NCI-H1417 treated with DMSO at 0.1 percent for 48 hours (cell line): ENCODE measurements around the gene CAMTA1.
A peak's percentile ranks its signal among the peaks of the same experiment; 100 is the strongest.

Source experiments
- DNase-seq: peaks from one replicate; lab custom pipeline; 2025; lab: John Stamatoyannopoulos, UW

The CAMTA1 gene

GRCh38 chr1:7534061-7534825, 749.0 kb downstream of the CAMTA1 start:
- DNase-seq: peak; percentile 24

DNA sequence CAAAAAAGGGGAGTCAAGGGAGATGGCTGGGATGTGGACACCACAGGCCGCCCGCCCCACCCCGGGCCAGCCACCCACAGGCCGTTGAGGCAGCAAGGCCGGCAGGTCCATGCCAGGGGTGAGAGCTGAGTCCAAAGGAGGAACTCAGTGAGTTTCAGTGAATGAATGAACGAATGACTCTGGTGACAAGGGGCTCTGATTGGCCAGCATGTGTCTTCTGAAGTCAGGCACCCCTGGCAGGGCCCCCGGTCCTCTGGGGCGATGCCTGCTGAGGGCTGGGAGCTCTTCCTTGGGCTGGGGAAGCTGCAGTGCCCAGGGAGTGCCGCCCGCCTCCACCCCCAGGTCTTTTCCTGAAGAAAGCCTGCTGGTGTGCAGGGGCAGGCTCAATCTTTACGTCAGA, 749.8 kb downstream of the CAMTA1 start:
- no peak for DNase-seq

DNA sequence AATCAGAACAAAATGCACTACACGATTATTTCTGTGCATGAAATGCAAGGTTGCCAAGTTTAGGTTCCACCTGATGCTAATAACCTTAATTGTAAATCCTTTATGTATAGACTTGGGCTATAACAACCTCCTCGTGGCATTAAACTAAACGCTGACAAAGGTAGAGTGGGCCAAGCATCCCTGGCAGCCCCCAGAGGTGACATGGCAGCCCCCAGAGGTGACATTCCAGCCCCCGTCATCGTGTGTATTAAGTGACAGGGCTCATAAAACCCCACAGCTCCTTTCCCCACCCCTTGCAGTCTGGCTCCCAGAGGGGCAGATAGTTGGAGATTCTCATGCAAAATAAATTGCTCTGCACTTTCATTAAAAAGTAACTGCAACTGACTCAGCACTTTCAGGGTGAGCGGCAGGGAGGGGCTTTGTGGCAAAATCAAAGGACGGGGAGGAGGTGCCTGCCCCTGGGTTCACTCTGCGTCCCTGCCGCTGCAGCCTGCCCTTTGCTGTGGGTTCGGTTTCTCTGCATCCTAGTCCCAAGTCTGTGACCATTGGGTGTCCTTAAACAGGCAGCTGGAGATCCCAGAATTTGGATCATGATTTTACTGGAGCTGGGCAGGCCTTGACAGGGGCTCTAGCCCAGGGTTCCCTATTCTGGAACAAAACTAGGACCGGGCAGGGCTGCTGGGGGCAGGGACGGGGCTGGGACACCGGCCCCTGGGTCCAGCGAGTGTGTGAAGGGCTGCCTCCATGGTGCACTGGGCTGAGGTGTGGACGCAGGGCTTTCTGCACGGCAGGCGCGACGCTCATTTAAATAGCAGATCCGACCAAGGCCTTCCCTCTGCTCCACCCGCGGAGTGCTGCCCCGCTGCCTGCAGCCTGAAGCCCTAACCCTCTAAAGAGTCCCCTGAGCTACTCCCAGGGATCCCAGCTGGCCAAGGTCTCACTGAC, 751.0 kb downstream of the CAMTA1 start:
- DNase-seq: no peak

GRCh38 chr1:7536891-7537591, 751.8 kb downstream of the CAMTA1 start:
- no peak for DNase-seq

GRCh38 chr1:7538033-7538432, 752.8 kb downstream of the CAMTA1 start:
- DNase-seq: no peak

DNA sequence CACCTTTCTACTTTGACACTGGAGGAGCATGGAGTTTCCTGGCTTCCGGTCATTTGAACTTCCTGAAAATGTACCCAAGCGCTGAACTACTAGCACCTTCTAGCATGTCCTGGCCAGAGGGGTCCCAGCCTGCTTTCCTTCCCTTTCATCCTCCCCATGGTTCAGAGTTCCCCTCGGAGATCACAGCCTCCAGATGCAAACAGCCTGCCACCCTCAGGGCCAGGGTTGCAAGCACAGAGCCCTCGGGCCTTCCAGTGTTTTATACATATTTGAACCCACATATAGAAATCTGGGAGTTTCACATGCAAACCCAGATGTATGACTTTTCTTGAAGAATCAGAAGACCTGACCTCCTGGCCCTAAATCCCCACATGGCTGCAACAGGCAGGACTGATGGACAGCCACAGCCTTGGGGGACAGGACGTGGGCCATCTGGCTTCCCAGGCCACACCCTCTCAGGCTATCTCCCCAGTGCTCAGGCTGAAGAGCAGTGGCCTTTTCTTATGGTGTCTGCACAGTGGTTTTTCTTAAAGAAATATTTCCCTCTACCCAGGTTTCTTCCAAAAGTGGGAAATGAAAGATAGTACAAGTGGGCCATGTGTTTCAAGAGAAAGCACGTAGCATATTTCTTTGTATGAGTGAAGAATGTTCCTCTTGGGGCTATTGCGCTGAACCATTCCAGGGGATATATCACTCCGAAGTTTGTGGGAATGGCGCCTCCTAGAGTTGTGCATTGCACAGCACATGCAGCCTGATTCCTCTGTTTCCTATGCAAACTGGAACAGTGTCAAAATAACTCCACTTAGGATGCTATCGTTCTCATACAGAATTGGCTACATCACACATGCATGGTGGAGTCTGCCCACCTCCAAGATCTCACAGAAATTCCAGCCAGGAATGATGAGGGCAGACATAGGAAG, 753.9 kb downstream of the CAMTA1 start:
- no peak for DNase-seq

DNA sequence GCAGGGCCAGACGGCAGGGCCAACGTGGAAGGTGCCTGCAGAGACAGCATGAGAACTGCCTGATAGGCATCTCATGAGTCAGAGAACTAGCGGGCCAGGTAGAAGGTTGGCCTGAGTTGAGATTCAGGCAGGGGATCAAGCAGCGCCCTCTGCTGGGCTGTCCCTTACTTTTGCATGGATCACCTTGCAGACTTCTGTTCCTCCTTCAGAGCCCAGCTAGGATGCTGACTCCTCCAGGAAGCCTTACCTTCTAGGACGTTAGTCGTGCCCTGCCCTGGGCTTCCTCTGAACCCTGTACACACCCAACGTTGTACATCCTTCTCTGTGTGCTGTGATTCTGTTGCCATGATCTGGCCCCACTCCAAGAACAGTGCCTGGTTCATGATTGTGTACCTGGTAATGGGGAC, 754.5 kb downstream of the CAMTA1 start:
- no peak for DNase-seq

DNA sequence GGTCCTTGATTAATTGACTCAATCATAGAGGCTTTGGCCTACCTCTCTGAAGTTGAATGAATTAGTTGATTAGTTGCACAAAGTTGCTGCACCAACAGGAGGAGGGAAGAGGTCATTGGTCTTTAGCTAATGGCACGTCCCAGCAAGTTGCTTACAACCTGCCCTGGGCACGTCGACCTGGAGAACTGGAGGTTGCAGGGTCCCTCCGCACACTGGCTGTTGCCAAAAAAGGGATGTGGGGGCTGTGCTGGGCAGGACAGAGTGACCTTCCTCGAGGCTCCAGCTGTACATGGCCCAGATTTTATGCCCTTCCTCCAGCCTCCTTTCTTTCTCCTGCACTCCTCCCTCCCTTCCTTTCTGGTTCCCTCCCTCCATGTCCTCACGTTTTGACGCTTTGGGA, 755.6 kb downstream of the CAMTA1 start:
- no peak for DNase-seq

DNA sequence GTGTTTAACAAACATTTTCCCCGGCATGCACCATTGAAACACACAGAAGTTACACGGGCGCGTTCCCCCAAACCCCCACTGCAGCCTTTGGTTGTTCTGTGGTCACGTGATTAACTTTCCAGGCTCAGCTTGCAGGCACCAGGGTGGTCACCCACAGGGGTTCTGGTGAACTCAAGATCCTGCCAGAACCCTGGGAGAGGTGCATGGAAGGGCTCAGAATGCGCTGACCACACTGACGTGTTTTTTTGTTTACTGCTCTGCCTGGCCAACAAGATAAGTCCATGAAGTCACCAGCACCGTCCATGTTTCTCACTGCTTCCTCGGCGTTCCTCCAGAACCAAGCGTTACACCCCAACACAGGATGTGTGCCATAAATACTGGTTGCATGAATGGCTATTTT, 756.4 kb downstream of the CAMTA1 start:
- DNase-seq: no peak

DNA sequence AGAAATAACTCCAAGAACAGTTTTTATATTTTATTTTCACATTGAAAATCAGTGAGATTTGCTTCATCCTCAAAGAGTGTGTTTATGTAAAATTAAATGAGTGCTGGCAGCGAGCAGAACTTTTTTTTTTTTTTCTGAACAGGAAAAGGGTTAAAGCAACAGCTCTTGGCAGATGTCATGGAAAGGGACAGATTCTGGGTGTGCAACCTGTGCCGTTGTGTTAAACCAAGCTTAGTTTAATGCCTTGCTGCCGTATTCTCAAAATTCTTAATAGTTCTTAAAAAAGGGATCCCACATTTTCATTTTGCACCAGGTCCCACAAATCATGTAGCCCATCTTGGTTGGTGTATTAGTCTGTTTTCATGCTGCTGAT, 758.5 kb downstream of the CAMTA1 start:
- no peak for DNase-seq

DNA sequence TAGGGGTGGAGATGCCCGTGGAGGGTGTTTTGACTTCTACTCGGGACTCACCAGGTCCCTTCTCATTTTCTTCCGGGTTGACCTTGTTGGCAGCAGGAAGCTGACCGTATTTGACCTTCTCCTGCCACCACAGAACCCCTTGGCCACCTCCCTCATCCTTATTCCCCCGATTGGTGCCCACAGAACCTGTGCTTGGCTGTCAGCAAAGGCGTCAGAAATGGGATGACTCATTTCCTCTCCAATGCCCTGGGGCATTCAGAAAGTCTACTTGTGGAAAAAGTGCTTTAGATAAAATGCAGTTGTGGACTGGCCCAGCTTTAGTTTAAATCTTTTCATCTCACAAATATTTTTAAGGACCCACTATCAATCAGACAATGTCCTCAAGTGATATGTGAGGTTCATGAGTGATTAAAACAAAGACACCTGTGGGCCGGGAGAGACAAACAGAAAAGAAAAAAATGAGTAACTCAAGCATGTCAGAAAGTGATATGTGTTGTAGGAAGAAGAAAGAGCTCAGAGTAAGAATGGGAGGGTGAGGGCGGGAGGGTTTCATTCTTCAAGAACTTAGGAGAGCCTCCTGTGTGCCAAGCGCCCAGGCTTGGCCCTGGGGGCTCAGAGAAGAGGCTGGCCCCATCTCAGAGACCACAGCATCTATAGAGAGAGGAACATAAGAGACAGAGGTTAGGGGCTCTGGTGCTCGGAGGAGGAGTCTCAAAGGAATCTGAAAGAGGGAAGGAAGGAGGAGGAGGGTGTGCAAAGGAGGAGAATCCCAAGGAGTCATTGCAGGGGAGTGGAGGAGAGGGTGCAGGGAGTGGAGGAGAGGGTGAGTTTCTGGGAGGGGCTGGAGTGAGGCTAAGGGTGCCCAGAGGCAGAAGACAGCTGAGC, 764.3 kb downstream of the CAMTA1 start:
- DNase-seq: no peak

DNA sequence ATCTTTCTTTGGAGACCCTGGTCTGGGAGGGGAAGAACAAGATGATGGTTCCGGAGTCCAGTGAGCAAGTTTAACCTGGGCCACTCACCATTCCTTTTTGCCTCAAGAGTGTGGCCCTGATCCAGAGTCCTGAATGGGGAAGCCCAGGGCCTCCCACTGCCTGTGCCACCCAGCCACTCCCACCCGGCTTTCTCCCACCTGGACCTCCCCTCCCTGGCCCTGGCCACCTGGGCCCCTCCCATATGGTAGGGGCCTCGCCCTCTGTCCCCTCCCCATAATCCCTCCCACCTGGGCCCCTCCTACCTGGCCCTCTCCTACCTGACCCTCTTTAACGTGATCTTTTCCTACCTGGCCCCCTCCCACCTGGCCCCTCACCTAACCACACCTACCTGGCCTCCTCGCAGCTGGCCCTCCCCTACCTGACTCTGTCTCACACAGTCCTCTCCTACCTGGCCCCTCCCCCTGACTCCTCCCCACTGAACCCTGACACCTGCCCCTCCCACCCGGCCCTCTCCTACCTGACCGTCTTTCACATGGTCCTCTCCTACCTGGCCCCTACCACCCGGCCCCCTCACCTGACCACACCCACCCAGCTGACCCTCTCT, 765.1 kb downstream of the CAMTA1 start:
- DNase-seq: no peak

DNA sequence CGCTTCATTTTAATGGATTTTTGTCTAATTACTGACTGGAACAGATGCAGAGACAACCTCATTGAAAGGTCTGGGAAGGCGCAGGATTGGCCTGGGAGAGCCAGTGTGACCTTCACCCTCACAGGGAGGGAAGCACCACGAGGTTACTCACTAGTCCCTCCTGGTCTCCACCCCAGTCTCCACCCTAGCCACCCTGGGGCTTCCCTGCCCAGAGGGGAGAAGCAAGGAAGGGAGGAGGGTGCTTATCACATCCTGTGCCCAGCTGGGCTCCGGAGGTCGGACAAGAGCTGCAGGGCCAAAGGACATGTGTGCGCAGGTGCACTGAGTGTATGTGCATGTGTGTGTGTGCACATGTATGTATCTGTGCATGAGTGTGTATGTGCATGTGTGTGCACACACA, 765.7 kb downstream of the CAMTA1 start:
- no peak for DNase-seq

GRCh38 chr1:7551442-7551841, 766.2 kb downstream of the CAMTA1 start:
- no peak for DNase-seq

GRCh38 chr1:7552402-7552801, 767.1 kb downstream of the CAMTA1 start:
- DNase-seq: no peak

DNA sequence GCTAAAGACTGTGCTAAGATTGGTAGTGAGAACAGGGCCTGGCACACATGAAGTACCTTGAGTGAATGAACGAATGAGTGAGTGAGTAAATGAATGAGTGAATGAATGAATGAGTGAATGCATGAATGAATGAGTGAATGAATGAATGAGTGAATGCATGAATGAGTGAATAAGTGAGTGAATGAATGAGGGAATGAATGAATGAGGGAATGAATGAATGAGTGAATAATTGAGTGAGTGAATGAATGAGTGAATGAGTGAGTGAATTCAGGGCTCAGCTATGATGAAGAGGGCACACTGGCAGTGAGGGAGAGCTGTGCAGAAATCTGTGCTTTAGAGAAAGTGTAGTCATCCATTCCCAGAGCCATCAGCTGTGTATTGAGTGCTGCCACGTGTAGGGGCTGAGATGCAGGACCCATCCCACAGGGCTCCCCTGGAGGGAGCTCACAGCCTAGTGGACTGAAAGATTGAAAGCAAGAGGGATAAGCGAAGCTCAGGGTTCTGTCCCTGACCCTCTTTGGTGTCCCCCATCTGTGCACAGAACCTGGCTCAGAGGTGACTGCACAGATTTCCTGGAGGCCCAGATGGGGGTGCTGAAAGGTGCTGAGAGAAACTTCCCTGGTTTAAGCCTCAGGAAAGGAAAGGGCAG, 767.9 kb downstream of the CAMTA1 start:
- no peak for DNase-seq

- no peak for DNase-seq
Observed at GRCh38 chr1:7554385-7555235, 769.4 kb downstream of the CAMTA1 start.

DNA sequence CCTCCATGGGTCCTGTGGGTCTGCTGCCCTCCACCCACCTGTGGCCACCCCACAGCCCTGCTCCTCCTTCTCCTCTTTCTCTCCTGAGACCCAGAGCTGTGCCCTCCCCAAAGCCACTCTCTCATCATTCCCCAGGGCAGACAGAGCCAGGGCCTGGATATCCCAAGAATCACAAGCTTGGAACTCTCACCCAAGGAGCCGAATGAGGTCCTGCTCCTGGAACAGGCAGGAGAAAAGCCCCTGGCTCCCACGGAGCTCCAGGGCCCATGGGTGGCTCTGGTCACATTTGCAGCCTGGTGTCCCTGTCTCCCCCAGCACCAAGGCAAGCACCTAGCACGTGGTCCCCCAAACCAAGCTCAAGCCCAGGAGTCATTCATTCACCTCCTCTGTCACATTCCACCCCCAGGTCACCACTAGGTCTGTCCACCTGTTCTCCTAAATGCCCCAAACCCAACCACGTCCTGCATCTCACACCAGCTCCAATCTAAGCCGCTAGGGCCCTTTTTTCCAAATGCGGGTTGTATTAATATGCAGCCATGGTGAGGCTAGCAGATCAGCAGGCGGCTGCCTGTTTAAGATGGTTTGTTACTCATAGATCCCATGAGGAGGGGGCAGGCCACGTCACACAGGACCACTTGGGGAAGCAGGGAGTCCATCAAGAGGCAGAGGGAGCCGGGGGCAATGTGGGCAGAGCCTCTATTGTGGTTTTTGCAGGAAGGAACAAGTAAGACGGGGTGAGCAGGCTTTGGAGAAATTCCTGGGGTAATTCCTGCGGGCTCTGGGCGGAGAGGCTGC, 770.3 kb downstream of the CAMTA1 start:
- no peak for DNase-seq
